ENCODE results near the gene KIAA0930.

KIAA0930 gene

GRCh38 chr22:45237065-45237990 lies 3.4 kb downstream of the KIAA0930 start:
- CTCF ChIA-PET = no interaction called here
- POLR2A ChIA-PET (ENCODE audit: low non-redundant PET) = no interaction called here
- DNase-seq (ENCODE audit: low spot score) = no peak
- TF ChIP-seq CTCF (conservative IDR thresholded peaks at IDR 0.05; ENCODE audit: low read depth) = no peak
- H3K27ac ChIP-seq = peak overlapping the region; percentile 80

DNA sequence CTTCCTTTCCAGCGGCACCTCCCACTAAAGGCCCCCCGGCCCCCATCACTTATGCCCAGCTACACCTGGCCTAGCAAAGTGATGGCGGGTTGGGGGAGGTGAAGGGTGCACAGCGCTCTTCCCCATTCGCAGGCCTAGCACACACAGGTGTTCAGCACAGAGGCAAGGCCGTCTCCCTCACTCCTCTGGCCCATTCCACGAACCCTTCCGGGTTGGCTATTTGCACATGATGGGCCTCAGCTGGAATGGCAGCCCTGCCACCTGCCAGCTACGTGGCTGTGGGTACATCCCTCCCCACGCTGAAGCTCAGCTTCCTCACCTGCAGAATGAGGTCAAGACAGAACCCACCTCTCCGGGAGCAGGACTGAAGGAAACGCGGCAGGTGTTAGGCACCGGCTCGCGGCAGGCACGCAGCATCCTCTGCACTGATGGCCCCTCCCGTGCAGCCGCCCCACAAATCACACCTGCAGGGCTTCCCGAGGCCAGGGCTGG lies 4.8 kb downstream of the KIAA0930 start:
- CTCF ChIA-PET = no interaction called here
- H3K27ac ChIP-seq = peak overlapping the region; percentile 80
- DNase-seq (ENCODE audit: low spot score) = no peak
- TF ChIP-seq CTCF (conservative IDR thresholded peaks at IDR 0.05; ENCODE audit: low read depth) = no peak
- POLR2A ChIA-PET (ENCODE audit: low non-redundant PET) = no interaction called here

- no peak for TF ChIP-seq CTCF (conservative IDR thresholded peaks at IDR 0.05; ENCODE audit: low read depth)
- ChIA-PET POLR2A (ENCODE audit: low non-redundant PET) (no interaction called here), CTCF (interaction anchor here (0.6 kb wide), 2 partner anchors 26 to 934 kb away, joined by 3 to 7 read pairs; no protein-coding TSS in a partner anchor)
- DNase-seq (ENCODE audit: low spot score) = no peak
- peak overlapping the region; percentile 80 for H3K27ac ChIP-seq
Measured at GRCh38 chr22:45235101-45235777, 5.5 kb downstream of the KIAA0930 start.

DNA sequence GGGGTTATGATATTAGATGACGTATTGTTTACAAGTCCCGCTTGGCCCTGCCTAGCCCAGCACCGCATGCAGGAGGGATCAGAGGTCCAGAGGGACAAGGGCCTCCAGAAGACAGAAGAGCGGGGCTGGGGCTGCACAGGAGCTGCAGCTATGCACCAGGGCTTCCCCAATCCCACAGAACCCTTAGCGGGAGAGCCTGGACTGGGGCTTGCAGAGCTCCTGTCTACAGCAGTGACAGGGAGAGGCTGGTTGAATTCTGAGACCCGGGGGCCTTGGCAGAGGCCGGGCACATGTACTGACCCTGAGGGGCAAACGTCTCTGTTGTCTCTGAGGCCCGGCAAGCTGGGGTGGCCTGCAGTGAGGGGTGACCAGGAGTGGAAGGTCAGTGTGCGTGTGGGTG lies 6.9 kb downstream of the KIAA0930 start:
- CTCF ChIA-PET = no interaction called here
- no peak for TF ChIP-seq CTCF (conservative IDR thresholded peaks at IDR 0.05; ENCODE audit: low read depth)
- H3K27ac ChIP-seq = peak overlapping the region; percentile 86
- no peak for DNase-seq (ENCODE audit: low spot score)
- POLR2A ChIA-PET (ENCODE audit: low non-redundant PET) = no interaction called here

- POLR2A ChIA-PET (ENCODE audit: low non-redundant PET) = no interaction called here
- no peak for DNase-seq (ENCODE audit: low spot score)
- CTCF ChIA-PET = no interaction called here
- peak overlapping the region; percentile 86 for H3K27ac ChIP-seq
- no peak for TF ChIP-seq CTCF (conservative IDR thresholded peaks at IDR 0.05; ENCODE audit: low read depth)
Measured at GRCh38 chr22:45233386-45233785, 7.3 kb downstream of the KIAA0930 start.

- no peak for TF ChIP-seq CTCF (conservative IDR thresholded peaks at IDR 0.05; ENCODE audit: low read depth)
- peak overlapping the region; percentile 86 for H3K27ac ChIP-seq
- peak; percentile 55 for DNase-seq (ENCODE audit: low spot score)
- ChIA-PET POLR2A (ENCODE audit: low non-redundant PET) (no interaction called here), CTCF (no interaction called here)
Measured at GRCh38 chr22:45231293-45231692, 9.4 kb downstream of the KIAA0930 start.

Data from RWPE1 (cell line).